Neural cell (in vitro differentiated cells): ENCODE measurements around the gene PKDCC. TPM values are rescaled to one million over a fixed set of nuclear protein-coding genes. Genes with fewer than 3 reads are reported as not detected.

Experiments
- H2AFZ ChIP-seq: fragments of 200-600, 300-800 bp; sonication (generic), shearing (Covaris generic); 2 replicates; pipeline ENCODE4 v1.6.0; 2014; ENCODE audit warnings: low read depth, mild to moderate bottlenecking, antibody characterized with exemption, low read length, moderate library complexity
- H3F3A ChIP-seq: fragments of 200-600 bp; shearing (Covaris generic); 2 replicates; pipeline ENCODE4 v1.6.1; 2016; ENCODE audit warnings: mild to moderate bottlenecking, moderate library complexity, mixed read lengths, antibody characterized with exemption, low read length; ENCODE audit not compliant: insufficient read depth, poor library complexity, severe bottlenecking
- H3K27ac ChIP-seq: fragments of 200-600, 300-800 bp; sonication (generic), shearing (Covaris generic); 2 replicates; pipeline ENCODE4 v1.5.1; 2014; ENCODE audit warnings: mild to moderate bottlenecking, low read length, moderate library complexity
- H3K27me3 ChIP-seq: fragments of 300-800, 200-600 bp; sonication (generic), shearing (Covaris generic); 2 replicates; pipeline ENCODE4 v1.6.0; 2014; ENCODE audit warnings: mild to moderate bottlenecking, low read depth, low read length, moderate library complexity; ENCODE audit not compliant: insufficient read depth
- H3K36me3 ChIP-seq: fragments of 300-800, 200-600 bp; sonication (generic), shearing (Covaris generic); 2 replicates; pipeline ENCODE4 v1.5.1; 2014; ENCODE audit warnings: mild to moderate bottlenecking, antibody characterized with exemption, low read length, moderate library complexity; ENCODE audit not compliant: insufficient read depth
- H3K4me2 ChIP-seq: fragments of 300-800, 200-600 bp; sonication (generic), shearing (Covaris generic); 2 replicates; pipeline ENCODE4 v1.6.0; 2014; ENCODE audit warnings: mild to moderate bottlenecking, low read length
- H3K4me3 ChIP-seq: fragments of 300-800, 200-600 bp; sonication (generic), shearing (Covaris generic); 2 replicates; pipeline ENCODE4 v1.5.1; 2014; ENCODE audit warnings: mild to moderate bottlenecking, low read length, moderate library complexity
- H3K79me2 ChIP-seq: fragments of 200-600 bp; shearing (Covaris generic); replicated peaks from 2 replicates; pipeline ENCODE4 v1.6.0; 2014; ENCODE audit warnings: mild to moderate bottlenecking, low read length, moderate library complexity; ENCODE audit not compliant: insufficient read depth
- H3K9ac ChIP-seq: fragments of 300-800, 200-600 bp; sonication (generic), shearing (Covaris generic); 2 replicates; pipeline ENCODE4 v1.6.1; 2016; ENCODE audit warnings: mild to moderate bottlenecking, low read length, mixed read lengths
- H3K9me2 ChIP-seq: fragments of 200-600 bp; shearing (Covaris generic); 2 replicates; pipeline ENCODE4 v1.6.1; 2016; ENCODE audit warnings: mild to moderate bottlenecking, low read length, mixed read lengths; ENCODE audit not compliant: insufficient read depth
- H3K9me3 ChIP-seq: fragments of 200-600, 300-800 bp; sonication (generic), shearing (Covaris generic); 2 replicates; pipeline ENCODE4 v1.6.1; 2016; ENCODE audit warnings: mild to moderate bottlenecking, mixed run types, low read length, moderate library complexity, mixed read lengths
- H4K20me1 ChIP-seq: fragments of 200-600 bp; shearing (Covaris generic); 2 replicates; pipeline ENCODE4 v1.6.1; 2016; ENCODE audit warnings: mild to moderate bottlenecking, mixed run types; ENCODE audit not compliant: insufficient read depth
- EP300 ChIP-seq: fragments of 450-650 bp; conservative IDR thresholded peaks from 2 replicates; pipeline ENCODE4 v1.6.1; 2014; ENCODE audit warnings: antibody characterized with exemption, mild to moderate bottlenecking, moderate library complexity; ENCODE audit not compliant: poor library complexity, severe bottlenecking
- EZH2 ChIP-seq: fragments of 200-600, 300-800 bp; shearing (Covaris generic), sonication (generic); IDR thresholded peaks from 2 replicates; pipeline ENCODE4 v1.6.1; 2014; ENCODE audit warnings: antibody characterized with exemption, low read length, borderline replicate concordance, mild to moderate bottlenecking; ENCODE audit not compliant: insufficient read depth, poor library complexity, severe bottlenecking
- MXI1 ChIP-seq: fragments of 450-650 bp; conservative IDR thresholded peaks from 2 replicates; pipeline ENCODE4 v1.6.1; 2014; ENCODE audit warnings: antibody characterized with exemption, mild to moderate bottlenecking; ENCODE audit not compliant: poor library complexity, severe bottlenecking
- POLR2AphosphoS5 ChIP-seq: IDR thresholded peaks from 2 replicates; pipeline ENCODE4 v1.6.1; 2012
- RAD21 ChIP-seq: fragments of 450-650 bp; conservative IDR thresholded peaks from 2 replicates; pipeline ENCODE4 v1.6.1; 2014; ENCODE audit warnings: antibody characterized with exemption, mild to moderate bottlenecking, moderate library complexity
- SMC3 ChIP-seq: fragments of 450-650 bp; conservative IDR thresholded peaks from 2 replicates; pipeline ENCODE4 v1.6.1; 2014; ENCODE audit warnings: antibody characterized with exemption, mild to moderate bottlenecking, moderate library complexity; ENCODE audit not compliant: poor library complexity
- TAF1 ChIP-seq: IDR thresholded peaks from 2 replicates; pipeline ENCODE4 v1.6.1; 2012; ENCODE audit warnings: low read depth
- polyA plus RNA-seq: library from polyadenylated mRNA; depleted of rRNA; stranded (reverse); fragments of >200 nt; gene quantifications from 2 replicates; pipeline ENCODE4 v1.2.3, GENCODE V29; 2014
- TF ChIP-seq, protein P1 (sequence below): fragments of 450-650 bp; IDR thresholded peaks from 2 replicates; pipeline ENCODE4 v1.5.1; 2014; ENCODE audit warnings: antibody characterized with exemption, mild to moderate bottlenecking, moderate library complexity; ENCODE audit not compliant: poor library complexity, severe bottlenecking
- TF ChIP-seq, protein P2 (sequence below): IDR thresholded peaks from 2 replicates; pipeline ENCODE4 v1.6.1; 2012; ENCODE audit warnings: borderline replicate concordance

The PKDCC gene
- polyA plus RNA-seq, 1 donor from 2014 or later = 37.4 TPM

GRCh38 chr2:42060718-42061619, 13.1 kb downstream of the PKDCC start:
- Histone ChIP-seq H3K9me2 (no peaks in the 10 kb centered on the region), H3K27me3 (no peaks in the 10 kb centered on the region), H4K20me1 (no peaks in the 10 kb centered on the region), H3K79me2 (no peaks in the 10 kb centered on the region), H3K27ac (no peak overlapping the region), H3K4me3 (no peak overlapping the region), H3K36me3 (no peaks in the 10 kb centered on the region), H3F3A (no peaks in the 10 kb centered on the region), H3K9me3 (no peaks in the 10 kb centered on the region), H3K4me2 (no peak overlapping the region), H3K9ac (no peak overlapping the region), H2AFZ (no peak overlapping the region)
- TF ChIP-seq, protein P1, sequence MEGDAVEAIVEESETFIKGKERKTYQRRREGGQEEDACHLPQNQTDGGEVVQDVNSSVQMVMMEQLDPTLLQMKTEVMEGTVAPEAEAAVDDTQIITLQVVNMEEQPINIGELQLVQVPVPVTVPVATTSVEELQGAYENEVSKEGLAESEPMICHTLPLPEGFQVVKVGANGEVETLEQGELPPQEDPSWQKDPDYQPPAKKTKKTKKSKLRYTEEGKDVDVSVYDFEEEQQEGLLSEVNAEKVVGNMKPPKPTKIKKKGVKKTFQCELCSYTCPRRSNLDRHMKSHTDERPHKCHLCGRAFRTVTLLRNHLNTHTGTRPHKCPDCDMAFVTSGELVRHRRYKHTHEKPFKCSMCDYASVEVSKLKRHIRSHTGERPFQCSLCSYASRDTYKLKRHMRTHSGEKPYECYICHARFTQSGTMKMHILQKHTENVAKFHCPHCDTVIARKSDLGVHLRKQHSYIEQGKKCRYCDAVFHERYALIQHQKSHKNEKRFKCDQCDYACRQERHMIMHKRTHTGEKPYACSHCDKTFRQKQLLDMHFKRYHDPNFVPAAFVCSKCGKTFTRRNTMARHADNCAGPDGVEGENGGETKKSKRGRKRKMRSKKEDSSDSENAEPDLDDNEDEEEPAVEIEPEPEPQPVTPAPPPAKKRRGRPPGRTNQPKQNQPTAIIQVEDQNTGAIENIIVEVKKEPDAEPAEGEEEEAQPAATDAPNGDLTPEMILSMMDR = no peak
- TF ChIP-seq RAD21 (no peak), SMC3 (no peak), EZH2 (no peak)

DNA sequence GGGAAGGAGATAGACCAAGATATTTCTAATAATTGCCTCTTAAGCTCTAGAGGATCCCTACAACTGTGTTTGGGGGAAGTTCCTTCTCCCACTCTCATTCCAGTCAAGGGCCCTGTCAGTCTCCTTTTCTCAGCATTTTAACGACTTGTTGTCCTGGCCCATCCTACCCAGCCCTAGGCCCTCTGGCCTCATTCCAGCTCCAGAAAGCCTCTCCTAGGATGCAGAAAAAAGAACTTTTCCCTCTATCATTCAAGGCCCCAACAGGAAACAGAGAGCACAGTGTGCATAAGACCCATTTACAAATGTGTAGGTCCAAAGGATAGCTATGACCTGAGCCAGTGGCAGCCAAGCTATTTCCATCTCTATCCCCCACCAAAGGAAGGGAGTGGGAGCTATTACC, 14.0 kb downstream of the PKDCC start:
- Histone ChIP-seq H3K9ac (no peak overlapping the region), H3K4me2 (no peak overlapping the region), H3F3A (no peaks in the 10 kb centered on the region), H3K27me3 (no peaks in the 10 kb centered on the region), H3K9me3 (no peaks in the 10 kb centered on the region), H3K4me3 (no peak overlapping the region), H3K79me2 (no peaks in the 10 kb centered on the region), H3K9me2 (no peaks in the 10 kb centered on the region), H4K20me1 (no peaks in the 10 kb centered on the region), H3K27ac (no peak overlapping the region), H2AFZ (no peak overlapping the region), H3K36me3 (no peaks in the 10 kb centered on the region)
- TF ChIP-seq, protein P1 = no peak
- TF ChIP-seq EZH2 (no peak), SMC3 (no peak), MXI1 (no peak), RAD21 (no peak), POLR2AphosphoS5 (no peak), EP300 (no peak), TAF1 (no peak)
- TF ChIP-seq, protein P2, sequence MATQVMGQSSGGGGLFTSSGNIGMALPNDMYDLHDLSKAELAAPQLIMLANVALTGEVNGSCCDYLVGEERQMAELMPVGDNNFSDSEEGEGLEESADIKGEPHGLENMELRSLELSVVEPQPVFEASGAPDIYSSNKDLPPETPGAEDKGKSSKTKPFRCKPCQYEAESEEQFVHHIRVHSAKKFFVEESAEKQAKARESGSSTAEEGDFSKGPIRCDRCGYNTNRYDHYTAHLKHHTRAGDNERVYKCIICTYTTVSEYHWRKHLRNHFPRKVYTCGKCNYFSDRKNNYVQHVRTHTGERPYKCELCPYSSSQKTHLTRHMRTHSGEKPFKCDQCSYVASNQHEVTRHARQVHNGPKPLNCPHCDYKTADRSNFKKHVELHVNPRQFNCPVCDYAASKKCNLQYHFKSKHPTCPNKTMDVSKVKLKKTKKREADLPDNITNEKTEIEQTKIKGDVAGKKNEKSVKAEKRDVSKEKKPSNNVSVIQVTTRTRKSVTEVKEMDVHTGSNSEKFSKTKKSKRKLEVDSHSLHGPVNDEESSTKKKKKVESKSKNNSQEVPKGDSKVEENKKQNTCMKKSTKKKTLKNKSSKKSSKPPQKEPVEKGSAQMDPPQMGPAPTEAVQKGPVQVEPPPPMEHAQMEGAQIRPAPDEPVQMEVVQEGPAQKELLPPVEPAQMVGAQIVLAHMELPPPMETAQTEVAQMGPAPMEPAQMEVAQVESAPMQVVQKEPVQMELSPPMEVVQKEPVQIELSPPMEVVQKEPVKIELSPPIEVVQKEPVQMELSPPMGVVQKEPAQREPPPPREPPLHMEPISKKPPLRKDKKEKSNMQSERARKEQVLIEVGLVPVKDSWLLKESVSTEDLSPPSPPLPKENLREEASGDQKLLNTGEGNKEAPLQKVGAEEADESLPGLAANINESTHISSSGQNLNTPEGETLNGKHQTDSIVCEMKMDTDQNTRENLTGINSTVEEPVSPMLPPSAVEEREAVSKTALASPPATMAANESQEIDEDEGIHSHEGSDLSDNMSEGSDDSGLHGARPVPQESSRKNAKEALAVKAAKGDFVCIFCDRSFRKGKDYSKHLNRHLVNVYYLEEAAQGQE = no peak
